GM12874 (cell line): Measurements from ENCODE around the gene SERPING1.

ENCODE experiments used
- CTCF ChIP-seq: IDR thresholded peaks from 2 replicates; pipeline ENCODE4 v1.5.1; 2011; ENCODE audit warnings: low read depth, mild to moderate bottlenecking, control low read depth, low read length, moderate library complexity; ENCODE audit not compliant: insufficient read depth

The SERPING1 gene

GRCh38 chr11:57574061-57574460, 23.4 kb upstream of the SERPING1 start:
- TF ChIP-seq CTCF: no peak

DNA sequence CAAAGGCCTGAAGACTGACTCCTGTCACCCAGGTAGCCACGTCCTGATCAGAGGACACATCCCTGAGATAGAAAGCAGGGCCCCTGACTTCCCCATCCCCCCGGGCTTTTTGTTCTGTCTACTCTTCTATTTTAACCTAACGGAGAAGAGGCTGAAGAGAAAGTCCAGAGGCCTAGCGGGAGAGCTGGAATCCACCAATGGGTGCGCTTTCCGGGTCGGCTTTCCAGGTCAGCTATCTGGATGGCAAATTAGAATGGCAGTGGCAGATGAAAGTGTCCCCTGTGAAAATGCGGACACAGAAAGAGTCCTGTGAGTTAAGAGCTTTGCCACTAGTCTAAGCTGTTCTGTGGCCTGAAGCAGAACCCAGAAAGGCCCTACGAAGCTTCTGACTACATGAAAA, 13.1 kb upstream of the SERPING1 start:
- TF ChIP-seq CTCF: no peak

- TF ChIP-seq CTCF: no peak
Measured at GRCh38 chr11:57585301-57585700, 12.2 kb upstream of the SERPING1 start.

- no peak for TF ChIP-seq CTCF
Measured at GRCh38 chr11:57586711-57587245, 10.7 kb upstream of the SERPING1 start.

DNA sequence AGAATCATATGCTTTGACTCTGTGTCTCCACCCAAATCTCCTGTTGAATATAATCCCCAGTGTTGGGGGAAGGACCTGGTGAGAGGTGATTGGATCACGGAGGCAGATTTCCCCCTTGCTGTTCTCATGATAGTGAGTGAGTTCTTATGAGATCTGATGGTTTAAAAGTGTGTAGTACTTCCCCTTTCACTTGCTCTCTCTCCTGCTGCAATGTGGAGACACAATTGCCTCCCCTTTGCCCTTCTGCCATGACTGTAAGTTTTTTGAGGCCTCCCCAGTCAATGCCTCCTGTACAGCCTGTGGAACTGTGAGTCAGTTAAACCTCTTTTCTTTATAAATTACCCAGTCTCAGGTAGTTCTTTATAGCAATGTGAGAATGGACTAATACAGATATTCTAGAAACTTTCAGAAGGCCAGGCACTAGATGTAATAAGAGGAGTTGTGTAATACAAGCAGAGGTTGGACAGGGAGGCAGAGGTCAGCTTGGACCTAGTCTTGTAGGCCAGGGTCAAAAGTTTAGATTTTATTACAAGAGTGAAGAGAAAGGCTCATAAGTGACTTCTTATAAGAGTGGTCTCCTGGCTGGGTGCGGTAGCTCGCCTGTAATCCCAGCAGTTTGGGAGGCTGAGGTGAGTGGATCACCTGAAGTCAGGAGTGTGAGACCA, 9.3 kb upstream of the SERPING1 start:
- TF ChIP-seq CTCF: no peak

GRCh38 chr11:57596266-57596885, 1.1 kb upstream of the SERPING1 start:
- no peak for TF ChIP-seq CTCF

- no peak for TF ChIP-seq CTCF
Measured at GRCh38 chr11:57597916-57598830, 688 bp downstream of the SERPING1 start.
